ENCODE results near the gene SLC10A7.
"Not testable (repeated sequence)": the region's sequence is repeated elsewhere in the genome, so short reads cannot be mapped to it uniquely, and the experiment has no call there.

- not testable (repeated sequence) for TF ChIP-seq POLR2A, CTCF (IDR thresholded peaks at IDR 0.05)
These were observed 171.6 kb downstream of the SLC10A7 start for GRCh38 chr4:146350114-146350513.

Data from ovary (tissue), 3 donors.